GM23338 (cell line): ENCODE measurements around the gene FAM227B.

Source experiments
- CREB1 ChIP-seq: fragments of 250-450 bp; sonication (Bioruptor Pico); IDR thresholded peaks from 2 replicates; pipeline ENCODE4 v1.5.0; 2020; ENCODE audit warnings: low read depth, mild to moderate bottlenecking, moderate library complexity
- EZH2 ChIP-seq: fragments of 200-600 bp; sonication (generic); IDR thresholded peaks from one replicate; pipeline ENCODE4 v1.8.0; 2017; ENCODE audit warnings: antibody characterized with exemption, mild to moderate bottlenecking, low read depth; ENCODE audit not compliant: unreplicated experiment
- EZH2phosphoT487 ChIP-seq: fragments of 200-600 bp; sonication (generic); IDR thresholded peaks from one replicate; pipeline ENCODE4 v1.8.1; 2018; ENCODE audit warnings: antibody characterized with exemption; ENCODE audit not compliant: unreplicated experiment
- NANOG ChIP-seq: IDR thresholded peaks from 2 replicates; pipeline ENCODE4 v1.6.1; 2016; ENCODE audit warnings: antibody characterized with exemption, borderline replicate concordance
- TF ChIP-seq, protein P1 (sequence below), 2 experiments: fragments of 200-600 bp in 1 of 2; sonication (generic) in 1 of 2; conservative IDR thresholded peaks; 2 replicates each; pipeline versions ENCODE4 v1.5.1 to v1.6.1; 2016 to 2017; ENCODE audit warnings: antibody characterized with exemption in 2 of 2, low read depth in 2 of 2, mild to moderate bottlenecking in 2 of 2, moderate library complexity in 1 of 2
- TF ChIP-seq, protein P2 (sequence below): IDR thresholded peaks from 2 replicates; pipeline ENCODE4 v1.6.1; 2016; ENCODE audit warnings: antibody characterized with exemption

DNA sequence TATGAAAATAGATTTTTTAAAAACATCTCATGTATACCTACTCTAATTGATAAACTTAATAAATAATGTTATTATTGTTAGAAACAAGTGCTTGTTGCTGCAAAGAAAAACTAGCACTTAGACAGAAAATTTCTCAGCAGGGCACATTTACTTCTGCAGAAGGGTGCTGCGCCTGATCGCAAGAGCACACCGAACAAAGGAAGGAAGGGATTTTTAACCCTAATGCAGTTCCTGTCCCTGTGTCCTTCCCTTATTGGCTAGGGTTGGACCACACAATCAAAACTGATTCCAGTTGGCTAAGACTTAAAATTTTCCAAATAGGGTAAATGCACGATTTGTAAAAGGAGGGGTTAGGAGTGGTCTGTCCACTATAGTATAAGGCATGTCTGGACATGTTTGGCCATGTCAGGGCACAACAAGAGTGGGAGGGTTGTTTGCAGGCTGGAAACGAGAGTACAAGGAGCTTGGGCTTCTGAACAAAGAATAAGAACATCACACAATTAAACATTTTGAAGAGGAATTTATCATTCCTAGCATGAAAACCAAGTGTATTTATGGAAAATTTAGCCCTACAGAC lies 4.9 kb upstream of the FAM227B start:
- TF ChIP-seq CREB1 (CRISPR knock-in tag) (no peak), EZH2phosphoT487 (no peak), NANOG (no peak), EZH2 (no peak)
- TF ChIP-seq, protein P1, sequence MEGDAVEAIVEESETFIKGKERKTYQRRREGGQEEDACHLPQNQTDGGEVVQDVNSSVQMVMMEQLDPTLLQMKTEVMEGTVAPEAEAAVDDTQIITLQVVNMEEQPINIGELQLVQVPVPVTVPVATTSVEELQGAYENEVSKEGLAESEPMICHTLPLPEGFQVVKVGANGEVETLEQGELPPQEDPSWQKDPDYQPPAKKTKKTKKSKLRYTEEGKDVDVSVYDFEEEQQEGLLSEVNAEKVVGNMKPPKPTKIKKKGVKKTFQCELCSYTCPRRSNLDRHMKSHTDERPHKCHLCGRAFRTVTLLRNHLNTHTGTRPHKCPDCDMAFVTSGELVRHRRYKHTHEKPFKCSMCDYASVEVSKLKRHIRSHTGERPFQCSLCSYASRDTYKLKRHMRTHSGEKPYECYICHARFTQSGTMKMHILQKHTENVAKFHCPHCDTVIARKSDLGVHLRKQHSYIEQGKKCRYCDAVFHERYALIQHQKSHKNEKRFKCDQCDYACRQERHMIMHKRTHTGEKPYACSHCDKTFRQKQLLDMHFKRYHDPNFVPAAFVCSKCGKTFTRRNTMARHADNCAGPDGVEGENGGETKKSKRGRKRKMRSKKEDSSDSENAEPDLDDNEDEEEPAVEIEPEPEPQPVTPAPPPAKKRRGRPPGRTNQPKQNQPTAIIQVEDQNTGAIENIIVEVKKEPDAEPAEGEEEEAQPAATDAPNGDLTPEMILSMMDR (conservative IDR thresholded peaks at IDR 0.05; ENCODE audit: low read depth in 2 of 2), result no peak
- TF ChIP-seq, protein P2, sequence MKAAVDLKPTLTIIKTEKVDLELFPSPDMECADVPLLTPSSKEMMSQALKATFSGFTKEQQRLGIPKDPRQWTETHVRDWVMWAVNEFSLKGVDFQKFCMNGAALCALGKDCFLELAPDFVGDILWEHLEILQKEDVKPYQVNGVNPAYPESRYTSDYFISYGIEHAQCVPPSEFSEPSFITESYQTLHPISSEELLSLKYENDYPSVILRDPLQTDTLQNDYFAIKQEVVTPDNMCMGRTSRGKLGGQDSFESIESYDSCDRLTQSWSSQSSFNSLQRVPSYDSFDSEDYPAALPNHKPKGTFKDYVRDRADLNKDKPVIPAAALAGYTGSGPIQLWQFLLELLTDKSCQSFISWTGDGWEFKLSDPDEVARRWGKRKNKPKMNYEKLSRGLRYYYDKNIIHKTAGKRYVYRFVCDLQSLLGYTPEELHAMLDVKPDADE, result no peak
